ENCODE data around the gene KIF1C. TPM values are rescaled to one million over a fixed set of nuclear protein-coding genes. Genes with fewer than 3 reads are reported as not detected.
"Not testable (repeated sequence)": the region's sequence is repeated elsewhere in the genome, so short reads cannot be mapped to it uniquely, and the experiment has no call there.

The KIF1C gene
- total RNA-seq, 1 experiment from 2014 or later: 83.6 TPM

GRCh38 chr17:4999430-5000093, 1.8 kb downstream of the KIF1C start:
- no peak for DNase-seq (ENCODE audit: low spot score)

- DNase-seq (ENCODE audit: low spot score): no peak
Measured at GRCh38 chr17:5000237-5000639, 2.5 kb downstream of the KIF1C start.

GRCh38 chr17:5002121-5002788, 4.5 kb downstream of the KIF1C start:
- DNase-seq (ENCODE audit: low spot score): no peak

- DNase-seq (ENCODE audit: low spot score): no peak
Measured at GRCh38 chr17:5003214-5003867, 5.6 kb downstream of the KIF1C start.

GRCh38 chr17:5011928-5012327, 14.2 kb downstream of the KIF1C start:
- DNase-seq (ENCODE audit: low spot score): no peak

- DNase-seq (ENCODE audit: low spot score): no peak
Measured at GRCh38 chr17:5014357-5014756, 16.6 kb downstream of the KIF1C start.

- peak; percentile 7 for DNase-seq (ENCODE audit: low spot score)
Measured at GRCh38 chr17:5019475-5019956, 21.8 kb downstream of the KIF1C start.

GRCh38 chr17:5020502-5021023, 22.8 kb downstream of the KIF1C start:
- DNase-seq (ENCODE audit: low spot score): no peak

GRCh38 chr17:5022171-5022711, 24.5 kb downstream of the KIF1C start:
- no peak for DNase-seq (ENCODE audit: low spot score)

GRCh38 chr17:5023588-5024147, 25.9 kb downstream of the KIF1C start:
- no peak for DNase-seq (ENCODE audit: low spot score)

- DNase-seq (ENCODE audit: low spot score): no peak
Measured at GRCh38 chr17:5024604-5025003, 26.9 kb downstream of the KIF1C start.

GRCh38 chr17:5027299-5027698, 29.5 kb downstream of the KIF1C start:
- DNase-seq (ENCODE audit: low spot score): no peak

- no peak for DNase-seq (ENCODE audit: low spot score)
Measured at GRCh38 chr17:5027916-5028315, 30.2 kb downstream of the KIF1C start.

GRCh38 chr17:5030168-5030567, 32.4 kb downstream of the KIF1C start:
- DNase-seq (ENCODE audit: low spot score): not testable (repeated sequence)

GRCh38 chr17:5031365-5032082, 33.8 kb downstream of the KIF1C start:
- peak; percentile 71 for DNase-seq (ENCODE audit: low spot score)

- DNase-seq (ENCODE audit: low spot score): no peak
Measured at GRCh38 chr17:5032865-5033264, 35.1 kb downstream of the KIF1C start.

GRCh38 chr17:5033352-5034015, 35.7 kb downstream of the KIF1C start:
- DNase-seq (ENCODE audit: low spot score): no peak

GRCh38 chr17:5034063-5034462, 36.3 kb downstream of the KIF1C start:
- DNase-seq (ENCODE audit: low spot score): no peak

- DNase-seq (ENCODE audit: low spot score): no peak
Measured at GRCh38 chr17:5034651-5035050, 36.9 kb downstream of the KIF1C start.

- DNase-seq (ENCODE audit: low spot score): no peak
Measured at GRCh38 chr17:5035315-5035714, 37.6 kb downstream of the KIF1C start, which contains the start of gene SLC52A1. TSS of gene SLC52A1 (minus strand) at chr17:5035426. CDS start at chr17:5034606, 820 bp downstream.
